GM18858 (cell line): ENCODE results near the gene TSPYL4.
"Not testable (repeated sequence)": the region's sequence is repeated elsewhere in the genome, so short reads cannot be mapped to it uniquely, and the experiment has no call there.

Experiments used
- ATAC-seq: cut with Tn5 transposase; IDR thresholded peaks from one replicate; pipeline ENCODE4 v1.9.1; 2021; ENCODE audit not compliant: unreplicated experiment

Gene TSPYL4

DNA sequence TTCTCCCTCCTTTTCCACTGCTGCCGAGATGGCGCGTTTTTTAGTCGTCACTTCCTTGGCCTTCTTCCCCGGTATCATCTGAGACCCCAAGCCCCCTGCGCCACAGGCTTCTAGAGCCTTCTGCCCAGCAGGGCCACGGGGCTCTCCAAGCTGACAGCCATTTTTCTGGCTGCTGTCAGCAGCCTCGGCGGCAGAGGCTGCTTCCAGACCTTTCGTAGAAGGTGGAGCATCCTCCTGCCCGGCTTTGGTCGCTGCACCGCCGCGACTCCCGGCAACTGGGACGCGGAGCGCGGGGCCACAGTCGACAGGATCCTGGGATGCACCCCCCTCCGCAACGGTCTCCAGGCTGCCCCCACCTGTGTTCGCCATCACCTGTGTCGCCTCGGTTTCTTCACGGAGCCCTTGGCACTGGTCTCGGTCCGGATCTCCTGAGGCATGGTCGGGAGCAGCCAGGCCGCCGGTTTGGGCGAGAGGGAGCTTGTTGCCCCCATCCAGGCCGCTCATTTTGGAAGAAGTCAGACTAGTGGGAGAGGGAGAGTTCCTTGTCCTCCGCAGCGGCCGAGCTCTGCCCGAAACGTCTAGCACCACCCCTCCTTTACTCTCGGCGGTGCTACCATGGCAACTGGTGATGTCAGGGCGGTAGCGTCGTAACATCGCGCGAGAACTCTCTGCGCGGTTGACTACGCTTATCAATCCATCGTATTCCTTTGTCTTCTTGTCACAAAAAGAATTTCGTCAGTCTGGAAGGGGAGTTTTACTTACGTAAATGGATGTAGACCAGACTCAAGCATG, at the start of gene TSPYL4:
Gene TSPYL4, minus strand, starts transcription at position 571 of the 792 bp plus-strand sequence. Its CDS starts 67 bp downstream, at position 504.
- ATAC-seq: peak; percentile 98

DNA sequence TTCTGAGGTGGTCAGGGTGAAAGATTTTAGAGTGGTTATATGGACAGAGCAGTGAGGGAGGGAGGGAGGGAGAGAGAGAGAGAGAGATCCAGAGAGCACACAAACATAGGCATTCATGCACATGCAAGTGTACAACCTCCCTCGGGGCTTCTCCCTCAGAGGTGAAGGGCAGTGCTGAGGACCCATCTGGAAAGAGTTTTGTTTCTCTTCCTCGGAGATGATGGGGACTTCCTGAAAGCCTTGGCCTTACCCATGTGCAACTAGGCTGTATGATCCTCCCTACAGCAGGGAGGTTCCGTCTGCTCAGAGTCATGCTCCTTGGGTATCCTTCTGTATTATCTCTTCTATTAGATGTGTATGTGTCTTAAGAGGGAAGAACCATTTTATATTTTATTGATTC, 47.2 kb upstream of the TSPYL4 start:
- no peak for ATAC-seq

DNA sequence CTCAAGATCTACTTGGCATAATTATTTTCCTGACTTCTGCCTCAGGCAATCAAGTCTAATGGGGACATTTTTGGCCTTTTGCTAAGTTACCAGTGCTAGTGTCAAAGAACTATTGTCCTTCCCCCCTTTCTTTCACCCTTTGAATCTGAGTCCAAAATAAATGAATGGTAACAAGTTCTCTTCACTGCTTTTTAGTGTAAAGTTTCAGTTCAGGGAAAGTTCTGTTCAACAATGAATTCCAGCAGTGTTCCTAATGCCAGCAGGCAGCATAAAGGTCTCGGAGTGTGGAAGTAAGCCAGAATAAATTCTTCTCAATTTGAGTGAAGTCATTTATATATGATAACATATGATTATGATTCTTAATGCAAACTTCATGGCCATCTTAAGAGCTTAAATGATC, 46.7 kb upstream of the TSPYL4 start:
- no peak for ATAC-seq

DNA sequence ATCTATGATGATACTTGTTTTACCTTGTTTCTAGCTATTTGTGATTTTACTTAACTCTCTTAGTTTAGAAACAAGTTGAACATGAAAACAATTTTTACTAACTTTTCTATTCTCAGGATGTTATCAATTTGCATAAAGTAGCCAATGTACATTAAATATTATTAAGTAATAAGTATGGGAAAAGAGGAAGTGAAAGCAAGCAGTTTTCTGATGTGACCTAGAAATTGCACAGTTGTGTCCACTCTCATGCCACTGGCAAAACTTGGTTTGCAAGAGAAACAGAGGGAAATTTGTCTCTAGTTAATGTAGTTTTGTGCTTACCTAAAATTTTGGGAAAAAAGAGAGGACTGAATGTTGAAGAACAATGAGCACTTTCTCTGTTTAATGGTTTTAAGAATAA, 45.1 kb upstream of the TSPYL4 start:
- no peak for ATAC-seq

DNA sequence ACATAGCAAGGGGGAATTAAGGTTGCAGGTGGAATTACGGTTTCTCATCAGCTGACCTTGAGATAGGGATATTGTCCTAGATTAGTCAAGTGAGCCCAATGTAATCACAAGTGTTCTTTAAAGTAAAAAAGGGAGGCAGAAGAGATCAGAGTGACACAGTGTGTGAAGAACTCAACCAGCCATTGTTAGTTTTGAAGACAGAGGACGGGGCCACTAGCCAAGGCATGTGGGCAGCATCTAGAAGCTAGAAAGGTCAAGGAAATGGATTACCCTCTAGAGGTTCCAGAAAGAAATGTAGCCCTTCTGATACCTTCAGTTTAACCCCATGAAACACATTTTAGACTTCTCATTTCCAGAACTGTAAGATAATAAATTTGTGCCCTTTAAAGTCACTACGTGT, 44.4 kb upstream of the TSPYL4 start:
- ATAC-seq: no peak

DNA sequence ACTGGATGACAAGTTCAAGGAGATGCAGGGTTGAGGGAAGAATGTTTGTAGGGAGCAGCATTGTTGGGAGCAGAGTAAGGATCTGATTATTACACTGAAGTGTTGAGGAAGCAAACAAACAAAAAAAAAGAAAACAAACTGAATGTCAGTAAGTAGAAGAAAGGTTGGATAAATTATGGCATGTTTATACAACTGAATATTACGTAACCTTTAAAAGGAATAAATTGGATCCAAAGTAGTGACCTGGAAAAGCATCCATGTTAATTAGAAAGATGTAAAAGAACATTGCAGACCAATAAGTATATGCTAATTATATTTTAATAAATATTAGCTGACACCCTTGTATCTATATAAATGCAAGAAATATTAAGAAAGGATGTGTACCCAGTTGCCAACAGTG, 38.7 kb upstream of the TSPYL4 start:
- ATAC-seq: no peak

DNA sequence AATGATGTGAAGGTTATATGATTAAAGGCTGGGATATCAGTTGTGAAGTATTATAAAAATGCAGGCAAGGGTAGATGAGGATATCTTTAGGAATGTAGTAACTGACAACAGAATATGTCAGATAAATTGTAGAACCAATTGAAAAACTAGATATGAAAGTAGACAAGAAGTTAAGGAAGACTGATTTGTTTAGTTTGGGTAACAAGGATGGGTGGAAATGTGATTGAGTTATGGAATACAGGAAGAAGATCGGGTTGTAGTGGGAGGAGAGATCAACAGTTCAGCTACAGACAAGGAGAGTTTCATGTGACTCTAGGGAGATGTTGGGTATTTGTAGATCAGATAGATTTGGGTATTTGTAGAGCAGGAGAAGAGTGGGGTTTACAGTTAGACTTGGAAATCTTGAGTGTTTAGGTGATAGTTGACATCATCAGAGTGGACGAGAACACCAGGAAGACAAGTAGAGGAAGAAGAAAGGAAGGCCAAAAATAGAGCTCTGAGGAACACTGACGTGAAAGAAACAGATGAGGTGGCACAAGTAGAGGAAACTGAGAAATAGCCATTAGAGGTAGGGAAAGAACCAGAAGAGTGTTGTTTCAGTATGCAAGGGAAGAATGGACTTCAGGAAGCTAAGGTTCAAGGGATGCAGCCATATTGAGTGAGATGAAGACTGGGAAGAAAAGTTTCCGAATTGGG, 38.0 kb upstream of the TSPYL4 start:
- ATAC-seq: no peak

DNA sequence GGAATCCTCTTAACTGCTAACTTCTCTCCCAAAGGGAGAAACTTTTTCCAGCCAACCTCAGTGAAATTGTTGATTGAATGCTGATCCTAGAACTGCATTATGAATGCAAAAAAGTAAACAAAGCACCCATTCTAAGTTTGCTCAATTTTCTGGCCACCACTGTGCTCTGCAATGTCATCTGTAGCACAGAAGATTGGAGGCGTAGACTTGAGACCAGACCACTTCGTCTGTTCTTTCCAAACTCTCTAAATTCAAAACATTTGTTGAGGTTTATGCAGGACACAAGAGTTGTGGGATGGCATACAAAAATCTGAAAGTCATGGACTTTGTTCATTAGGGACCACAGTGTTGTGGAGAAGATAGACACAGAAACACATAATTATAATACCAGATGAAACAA, 36.9 kb upstream of the TSPYL4 start:
- ATAC-seq: no peak

DNA sequence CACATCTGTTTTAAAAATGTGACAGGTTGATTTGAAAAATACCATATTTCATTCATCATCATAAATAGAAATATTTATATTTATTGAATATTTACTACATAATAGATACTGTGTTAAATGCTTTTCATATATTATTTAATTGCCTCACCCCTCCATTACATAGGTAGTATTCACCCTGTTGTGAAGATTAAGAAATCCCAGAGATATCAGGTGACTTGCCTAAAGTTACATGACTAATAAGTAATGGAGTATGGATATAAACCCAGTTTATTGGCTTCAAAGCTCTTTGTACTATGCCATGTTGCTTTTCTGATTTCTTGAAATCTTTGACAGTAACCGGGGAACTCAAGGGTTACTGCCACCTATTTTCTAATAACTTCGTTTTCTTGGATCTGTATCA, 36.0 kb upstream of the TSPYL4 start:
- no peak for ATAC-seq

DNA sequence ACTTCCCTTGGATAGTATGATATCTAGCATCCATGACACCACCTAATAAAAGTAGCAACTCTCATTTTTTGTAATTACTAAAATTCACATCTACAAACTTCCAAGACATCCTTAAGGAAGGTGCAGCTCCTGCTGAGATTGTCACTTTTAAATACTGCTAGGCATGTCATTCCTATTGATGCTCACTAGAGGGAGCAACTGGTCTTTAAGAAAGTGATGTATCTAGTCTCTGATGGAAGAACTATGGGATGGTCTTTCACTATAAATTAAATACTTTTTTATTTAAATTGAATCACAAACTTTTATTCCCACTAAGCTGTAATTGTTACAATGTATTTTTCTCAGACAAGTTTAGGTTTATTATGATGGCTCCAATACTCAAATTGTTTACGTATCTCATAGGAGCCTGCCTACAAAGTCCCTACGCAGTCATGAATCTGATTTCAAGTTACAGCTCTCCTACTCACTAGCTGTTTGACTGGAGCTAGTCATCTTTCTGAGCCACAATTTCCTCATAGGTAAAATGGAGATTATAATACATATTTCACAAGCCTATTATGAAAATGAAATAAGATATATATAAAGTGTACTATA, 33.9 kb upstream of the TSPYL4 start:
- no peak for ATAC-seq

DNA sequence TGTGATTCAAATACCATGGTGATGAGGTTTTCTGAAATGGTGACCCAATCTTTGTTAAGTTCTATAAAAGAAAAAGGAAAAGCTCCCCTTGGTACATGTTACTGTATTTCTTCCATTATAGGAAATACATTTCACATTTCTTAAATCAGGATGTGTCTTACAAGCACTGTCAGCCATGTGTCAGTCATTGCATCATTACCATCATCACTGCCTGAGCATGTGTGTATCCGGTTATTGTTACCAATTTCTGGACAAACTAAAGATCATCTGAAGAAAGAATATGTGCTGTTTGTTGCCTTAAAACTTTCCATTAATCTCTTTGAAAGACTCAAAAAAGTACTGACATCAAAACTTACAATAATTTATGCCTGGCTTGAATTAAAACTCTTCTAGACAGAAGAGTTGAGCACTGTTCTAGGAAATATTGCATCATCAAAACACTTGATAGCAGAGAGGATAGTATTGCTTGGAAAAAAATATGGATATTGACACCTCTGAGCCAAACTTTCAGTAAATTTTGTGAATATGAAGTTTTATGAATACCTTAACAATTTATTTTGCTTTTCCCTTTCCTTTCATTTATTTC, 33.0 kb upstream of the TSPYL4 start:
- no peak for ATAC-seq

DNA sequence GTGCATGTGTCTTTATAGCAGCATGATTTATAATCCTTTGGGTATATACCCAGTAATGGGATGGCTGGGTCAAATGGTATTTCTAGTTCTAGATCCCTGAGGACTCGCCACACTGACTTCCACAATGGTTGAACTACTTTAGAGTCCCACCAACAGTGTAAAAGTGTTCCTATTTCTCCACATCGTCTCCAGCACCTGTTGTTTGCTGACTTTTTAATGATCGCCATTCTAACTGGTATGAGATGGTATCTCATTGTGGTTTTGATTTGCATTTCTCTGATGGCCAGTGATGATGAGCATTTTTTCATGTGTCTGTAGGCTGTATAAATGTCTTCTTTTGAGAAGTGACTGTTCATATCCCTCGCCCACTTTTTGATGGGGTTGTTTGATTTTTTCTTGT, 31.1 kb upstream of the TSPYL4 start:
- not testable (repeated sequence) for ATAC-seq

DNA sequence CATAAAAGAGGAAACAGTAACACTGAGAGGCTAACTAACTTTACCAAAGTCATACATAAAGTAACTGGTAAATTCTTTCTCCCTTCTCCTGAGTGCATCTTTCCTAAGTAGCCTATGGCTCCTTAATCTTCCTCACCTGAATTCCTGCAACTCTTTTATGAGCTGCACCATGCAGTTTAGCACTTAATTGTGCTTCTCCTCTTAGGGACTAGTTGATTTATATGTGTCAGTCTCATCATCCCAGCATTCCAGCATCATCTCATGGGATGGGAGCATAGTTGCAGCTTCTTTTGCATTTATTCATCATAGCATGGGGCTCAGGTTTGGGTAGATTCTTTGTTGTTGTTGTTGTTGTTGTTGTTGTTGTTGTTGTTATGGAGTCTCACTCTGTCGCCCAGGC, 29.3 kb upstream of the TSPYL4 start:
- no peak for ATAC-seq

DNA sequence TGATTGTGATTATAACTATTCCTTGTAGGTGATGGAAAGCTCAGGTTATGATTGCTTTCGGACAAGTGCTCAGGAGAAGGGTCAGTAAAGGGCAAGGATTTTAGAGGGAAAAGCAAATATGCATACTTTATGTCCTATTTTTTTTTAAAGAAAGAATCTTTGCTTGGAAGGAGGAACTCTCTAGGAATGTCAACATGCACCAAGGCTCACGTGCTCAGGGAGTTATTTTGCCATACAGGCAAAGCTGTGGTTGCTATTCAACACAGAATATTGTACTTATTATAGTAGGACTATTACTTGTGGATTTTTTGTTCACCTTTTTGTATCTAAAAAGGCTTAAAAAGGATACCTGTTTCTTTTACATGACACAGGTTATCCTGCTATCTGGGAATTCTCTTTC, 28.8 kb upstream of the TSPYL4 start:
- ATAC-seq: no peak

DNA sequence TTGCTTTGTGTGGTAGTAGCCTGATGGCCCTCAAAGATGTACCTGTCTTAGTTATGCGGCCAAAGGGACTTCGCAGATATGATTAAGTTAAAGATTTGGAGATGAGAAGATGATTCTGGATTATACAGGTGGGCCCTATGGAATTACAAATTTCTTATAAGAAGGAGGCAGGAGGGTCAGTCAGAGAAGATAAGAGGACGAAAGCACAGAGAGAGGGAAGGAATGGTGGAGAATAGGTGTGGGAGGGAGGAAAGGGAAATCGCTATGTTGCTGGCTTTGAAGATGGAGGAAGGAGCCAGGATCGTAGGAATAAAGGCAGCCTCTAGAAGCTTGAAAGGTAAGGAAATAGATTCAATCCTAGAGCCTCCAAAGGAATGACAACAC, 27.1 kb upstream of the TSPYL4 start:
- no peak for ATAC-seq

DNA sequence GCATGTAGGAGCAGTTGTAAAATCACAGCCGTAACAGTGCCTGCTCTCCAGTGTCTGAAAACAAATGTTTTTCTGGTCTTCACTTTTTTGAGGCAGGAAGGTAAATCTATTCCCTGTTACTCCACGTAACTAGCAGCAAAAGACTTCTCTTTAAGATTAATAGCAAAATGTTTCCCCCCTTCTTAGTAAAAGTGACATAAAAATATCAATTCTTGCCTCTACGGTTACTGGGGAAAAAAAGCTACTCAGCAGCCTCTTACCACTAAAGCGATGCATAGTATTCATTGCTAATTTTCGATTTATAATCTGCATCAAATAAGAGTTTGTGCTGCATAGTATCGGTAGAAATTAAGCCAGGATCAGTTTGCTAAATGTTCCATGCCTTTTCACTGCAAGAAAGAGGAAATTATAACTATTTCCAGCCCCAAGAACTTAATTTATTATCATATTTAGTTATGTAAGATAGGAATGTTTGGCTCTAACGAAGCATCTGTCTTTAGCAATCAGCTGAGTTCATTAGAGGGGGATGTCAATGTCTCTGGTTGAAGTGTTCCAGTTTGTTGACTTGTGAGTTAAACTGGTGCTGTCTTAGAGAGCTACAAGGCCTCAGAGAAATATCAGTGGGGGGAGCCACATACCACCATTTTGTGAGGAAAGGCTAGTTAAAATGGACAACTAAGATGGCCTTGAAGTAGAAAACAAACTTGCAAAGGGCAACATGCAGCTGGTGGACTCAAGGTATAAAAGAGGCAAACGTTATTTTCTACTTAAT, 26.5 kb upstream of the TSPYL4 start:
- ATAC-seq: no peak

DNA sequence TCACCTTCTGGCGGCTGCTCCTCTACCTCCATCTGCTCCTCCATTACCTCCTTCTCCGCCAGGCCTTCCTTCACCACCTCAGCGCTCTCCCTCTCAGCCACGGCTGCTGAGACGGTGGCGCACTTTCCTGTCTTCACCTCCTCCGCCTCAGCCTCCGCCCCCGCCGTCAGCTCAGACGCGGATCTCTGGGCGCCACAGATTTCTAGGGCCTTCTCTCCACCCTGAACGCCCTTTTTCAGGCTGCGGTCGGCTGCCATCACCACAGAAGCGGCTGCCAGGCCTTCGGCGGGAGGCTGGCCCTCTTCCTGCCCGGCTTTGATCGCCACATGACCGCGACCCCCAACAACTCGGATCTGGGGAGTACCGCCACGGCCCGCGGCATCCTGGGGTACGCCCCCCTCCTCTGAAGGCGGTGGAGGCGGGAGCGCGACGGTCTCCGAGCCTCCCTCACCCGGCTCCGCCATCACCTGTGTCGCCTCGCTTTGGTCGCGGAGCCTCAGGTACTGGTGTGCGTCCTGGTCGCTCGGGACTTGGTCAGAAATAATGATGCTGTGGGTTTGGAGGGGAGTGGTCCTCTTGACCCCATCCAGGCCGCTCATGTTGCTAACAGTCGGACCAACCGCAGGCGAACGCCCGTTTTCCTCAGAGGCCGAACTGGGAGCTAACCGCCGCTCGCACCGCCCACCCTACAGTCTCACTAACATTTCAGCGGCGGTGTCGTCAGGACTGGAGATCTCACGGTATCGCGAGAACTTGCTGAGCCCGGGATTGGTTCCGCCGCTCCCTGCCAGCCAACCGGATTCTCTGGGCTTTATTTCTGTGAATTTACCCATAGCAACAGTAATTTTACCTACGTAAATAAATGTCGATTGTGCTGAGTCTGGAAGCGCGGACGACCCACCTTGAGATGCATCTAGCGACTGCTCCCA, 25.6 kb upstream of the TSPYL4 start, which contains the start of gene TSPYL1:
Gene TSPYL1, minus strand, starts transcription at position 699 of the 929 bp plus-strand sequence. Its CDS starts 100 bp downstream, at position 599.
- peak; percentile 91 for ATAC-seq

DNA sequence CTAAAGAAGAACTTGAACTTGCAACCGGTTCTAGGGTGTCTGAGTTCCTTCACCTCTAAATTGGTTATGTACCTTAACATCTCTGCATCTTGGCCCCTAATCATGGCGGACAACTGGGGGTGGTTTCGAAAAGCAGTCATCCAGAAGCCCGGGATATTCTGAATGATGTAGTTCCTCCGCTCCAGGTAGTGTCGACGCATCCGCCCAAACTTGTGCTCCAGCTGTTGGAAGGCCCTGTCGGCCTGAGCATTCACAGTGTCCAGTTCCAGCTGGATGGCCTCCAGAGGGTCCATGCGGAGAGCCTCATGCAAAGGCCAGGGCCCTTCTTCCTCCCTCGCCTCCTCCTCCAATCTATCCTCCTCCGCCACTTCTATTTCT, 25.0 kb upstream of the TSPYL4 start:
- ATAC-seq: no peak

DNA sequence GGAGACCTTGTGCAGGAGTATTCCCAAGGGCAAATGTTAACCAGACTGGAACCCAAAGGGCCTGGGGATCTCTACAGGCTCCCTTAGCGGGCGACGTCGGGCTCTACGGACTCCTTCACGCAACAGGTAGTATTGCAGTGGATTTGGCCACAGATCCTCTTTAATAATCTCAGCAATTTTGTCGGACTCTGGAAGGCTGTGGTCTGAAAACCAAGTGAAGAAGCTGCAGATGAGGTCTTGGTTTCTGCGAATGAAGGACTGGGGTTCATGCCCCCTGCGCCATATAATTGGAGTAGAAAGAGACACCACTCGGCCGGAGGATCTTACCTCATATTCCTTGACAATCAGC, 24.6 kb upstream of the TSPYL4 start:
- no peak for ATAC-seq

DNA sequence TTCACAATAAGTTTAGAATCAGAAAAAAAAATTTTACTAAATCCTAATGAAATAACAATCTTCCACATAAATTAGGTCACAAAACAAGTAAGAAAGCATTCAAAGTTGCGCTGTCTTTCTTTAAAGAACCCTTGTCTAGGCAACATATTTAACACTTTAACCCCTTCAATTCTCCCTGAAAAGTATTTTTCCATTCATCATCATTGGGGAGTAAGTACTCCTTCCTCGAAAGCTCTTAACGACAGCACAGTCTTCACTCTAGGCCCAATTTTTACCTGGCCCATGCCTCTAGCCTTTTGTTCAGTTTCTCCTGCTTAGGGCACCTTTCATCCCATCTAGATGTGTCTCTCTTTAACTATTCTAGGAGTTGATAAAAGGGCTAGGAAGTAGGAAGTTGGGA, 23.2 kb upstream of the TSPYL4 start:
- no peak for ATAC-seq
